NCI-H1105 treated with DMSO at 0.1 percent for 48 hours (cell line): Measurements from ENCODE around the gene MTG1.
"Not testable (repeated sequence)": the region's sequence is repeated elsewhere in the genome, so short reads cannot be mapped to it uniquely, and the experiment has no call there.

Experiments
- DNase-seq: peaks from one replicate; lab custom pipeline; 2025; lab: John Stamatoyannopoulos, UW

MTG1 gene

DNA sequence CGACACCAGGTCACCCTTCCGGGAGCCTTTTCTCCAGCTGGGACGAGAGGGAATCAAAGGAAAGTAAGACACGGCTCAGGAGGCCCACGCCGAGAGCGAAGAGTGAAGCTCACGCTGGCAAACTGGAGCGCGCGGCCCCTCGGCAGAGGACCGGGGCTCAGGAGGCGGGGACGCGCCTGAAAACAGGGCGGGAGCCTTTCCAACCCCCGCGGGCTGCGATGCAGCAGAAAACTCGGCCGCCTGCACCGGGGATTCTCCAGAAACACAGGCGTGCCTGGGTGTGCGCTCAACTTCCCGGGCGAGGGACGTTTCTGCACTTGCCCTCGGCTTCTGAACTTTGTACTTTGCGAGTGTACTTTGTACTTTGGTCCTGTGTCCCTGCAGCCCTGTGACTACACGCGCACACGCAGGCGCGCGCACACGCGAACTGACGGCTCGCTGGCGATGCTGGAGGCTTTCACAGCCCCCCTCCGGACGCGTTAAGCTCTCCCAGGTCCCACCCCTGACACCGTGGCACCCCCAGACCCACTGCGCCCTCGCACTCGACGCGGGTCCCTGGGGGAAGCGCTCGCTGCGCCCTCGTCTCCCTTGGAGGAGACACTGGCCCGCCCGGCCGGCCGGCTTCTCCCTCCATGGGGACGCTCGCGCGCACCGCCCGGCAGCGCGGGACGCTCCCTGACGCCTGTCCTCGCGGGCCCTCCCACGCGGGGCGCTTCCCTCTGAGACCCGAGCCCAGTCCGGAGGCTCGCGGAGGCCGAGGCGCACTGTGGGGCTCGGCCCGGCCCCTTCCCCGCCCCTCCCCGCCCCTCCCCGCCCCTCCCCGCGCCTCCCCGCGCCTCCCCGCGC is 15.5 kb upstream of the MTG1 start:
- DNase-seq, result peak; percentile 11

- DNase-seq, result no peak
Measured at GRCh38 chr10:133379152-133379800, 14.7 kb upstream of the MTG1 start, which contains the start of gene PAOX. TSS of gene PAOX (plus strand) at chr10:133379262. CDS start at chr10:133379317, 55 bp downstream.

DNA sequence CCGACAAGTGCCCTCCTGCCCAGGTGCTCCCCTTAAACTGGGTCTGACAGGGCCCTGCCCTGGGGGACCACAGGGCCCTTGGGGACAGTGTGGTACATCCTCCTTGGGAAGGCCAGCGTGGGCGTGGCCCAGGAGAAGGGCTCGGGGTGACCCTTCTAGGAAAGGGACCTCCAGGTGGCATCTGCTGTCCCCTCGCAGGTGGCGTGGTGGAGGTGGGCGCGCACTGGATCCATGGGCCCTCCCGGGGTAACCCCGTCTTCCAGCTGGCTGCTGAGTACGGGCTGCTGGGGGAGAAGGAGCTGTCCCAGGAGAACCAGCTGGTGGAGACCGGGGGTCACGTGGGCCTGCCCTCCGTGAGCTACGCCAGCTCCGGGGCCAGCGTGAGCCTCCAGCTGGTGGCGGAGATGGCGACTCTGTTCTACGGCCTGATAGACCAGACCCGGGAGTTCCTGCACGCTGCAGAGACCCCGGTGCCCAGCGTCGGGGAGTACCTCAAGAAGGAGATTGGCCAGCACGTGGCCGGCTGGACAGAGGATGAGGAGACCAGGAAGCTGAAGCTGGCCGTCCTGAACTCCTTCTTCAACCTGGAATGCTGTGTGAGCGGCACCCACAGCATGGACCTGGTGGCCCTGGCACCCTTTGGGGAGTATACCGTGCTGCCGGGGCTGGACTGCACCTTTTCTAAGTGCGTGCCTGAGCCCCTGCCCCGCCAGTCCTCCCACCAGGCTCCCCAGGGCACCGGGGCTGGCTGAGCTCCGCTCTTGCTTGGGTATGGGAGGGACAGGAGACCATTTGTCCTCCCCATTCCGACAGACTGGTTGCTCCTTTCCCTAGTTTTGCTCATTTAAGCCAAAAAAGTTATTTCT is 13.9 kb upstream of the MTG1 start:
- no peak for DNase-seq

DNA sequence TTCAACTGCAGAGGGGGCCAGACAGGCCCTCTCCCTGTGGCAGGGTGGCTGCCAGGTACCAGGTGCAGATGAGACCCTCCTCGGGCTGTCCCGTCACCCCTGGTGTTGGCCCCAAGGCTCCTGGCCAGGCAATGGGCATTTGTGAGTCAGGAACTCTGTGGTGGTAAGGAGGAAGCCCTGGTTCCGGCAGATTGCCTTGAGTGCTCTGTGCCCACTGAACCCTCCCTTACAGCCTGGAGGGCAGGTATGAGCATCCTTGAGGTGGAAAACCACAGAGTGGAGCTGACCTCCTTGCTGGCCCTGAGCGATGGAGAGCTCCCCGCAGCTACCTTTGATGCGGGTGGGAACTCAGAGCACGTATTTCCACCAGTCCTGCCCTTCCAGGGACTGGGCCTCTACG is 12.9 kb upstream of the MTG1 start:
- no peak for DNase-seq

DNA sequence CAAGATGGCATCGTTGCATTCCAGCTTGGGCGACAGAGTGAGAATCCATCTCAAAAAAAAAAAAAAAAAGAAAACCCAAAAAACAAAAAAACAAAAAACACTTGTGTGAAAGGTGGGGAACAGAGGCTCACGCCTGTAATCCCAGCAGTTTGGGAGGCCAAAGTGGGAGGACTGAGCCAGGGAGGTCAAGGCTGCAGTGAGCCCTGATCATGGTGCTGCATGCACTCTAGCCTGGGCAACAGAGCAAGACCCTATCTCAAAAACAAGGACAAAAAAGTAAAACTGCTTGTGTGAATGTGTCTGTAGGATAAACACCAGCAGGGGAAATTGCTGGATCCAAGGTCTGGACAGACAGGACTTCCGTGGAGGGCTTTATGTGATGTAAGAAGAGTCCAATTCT is 10.4 kb upstream of the MTG1 start:
- no peak for DNase-seq

GRCh38 chr10:133384071-133384470 is 9.9 kb upstream of the MTG1 start:
- DNase-seq, result no peak

- DNase-seq, result no peak
Measured at GRCh38 chr10:133385214-133385613, 8.7 kb upstream of the MTG1 start.

DNA sequence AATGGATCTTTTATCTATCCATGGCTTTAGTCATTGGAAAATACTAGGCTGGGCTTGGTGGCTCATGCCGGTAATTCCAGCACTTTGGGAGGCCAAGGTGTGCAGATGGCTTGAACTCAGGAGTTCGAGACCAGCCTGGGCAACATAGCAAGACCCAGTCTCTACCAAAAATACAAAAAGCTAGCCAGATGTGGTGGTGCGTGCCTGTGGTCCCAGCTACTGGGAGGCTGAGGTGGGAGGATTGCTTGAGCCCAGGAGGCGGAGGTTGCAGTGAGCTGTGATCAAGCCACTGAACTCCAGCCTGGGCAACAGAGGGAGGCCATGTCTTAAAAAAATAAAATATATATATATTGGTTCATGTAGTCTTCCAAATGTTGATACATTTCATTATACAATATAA is 7.0 kb upstream of the MTG1 start:
- not testable (repeated sequence) for DNase-seq

GRCh38 chr10:133388236-133388972 is 5.6 kb upstream of the MTG1 start:
- no peak for DNase-seq

GRCh38 chr10:133388973-133389818 is 4.8 kb upstream of the MTG1 start:
- no peak for DNase-seq

- DNase-seq, result no peak
Measured at GRCh38 chr10:133390597-133391248, 3.2 kb upstream of the MTG1 start.

DNA sequence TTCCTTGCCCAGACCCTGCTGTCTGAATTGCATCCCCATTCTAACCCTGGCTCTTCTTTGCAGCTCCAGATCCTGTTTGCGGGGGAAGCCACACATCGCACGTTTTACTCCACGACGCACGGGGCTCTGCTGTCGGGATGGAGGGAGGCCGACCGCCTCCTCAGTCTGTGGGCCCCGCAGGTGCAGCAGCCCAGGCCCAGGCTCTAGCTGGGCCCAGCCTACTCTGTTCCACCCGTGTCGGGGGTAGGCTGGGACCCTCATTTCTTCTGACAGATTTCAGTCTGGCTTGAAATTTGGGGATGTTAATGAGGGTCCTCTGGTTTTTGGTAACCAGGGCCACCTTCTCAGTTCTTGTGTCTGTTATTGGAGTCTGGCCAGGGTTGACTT is 2.7 kb upstream of the MTG1 start:
- DNase-seq, result no peak

DNA sequence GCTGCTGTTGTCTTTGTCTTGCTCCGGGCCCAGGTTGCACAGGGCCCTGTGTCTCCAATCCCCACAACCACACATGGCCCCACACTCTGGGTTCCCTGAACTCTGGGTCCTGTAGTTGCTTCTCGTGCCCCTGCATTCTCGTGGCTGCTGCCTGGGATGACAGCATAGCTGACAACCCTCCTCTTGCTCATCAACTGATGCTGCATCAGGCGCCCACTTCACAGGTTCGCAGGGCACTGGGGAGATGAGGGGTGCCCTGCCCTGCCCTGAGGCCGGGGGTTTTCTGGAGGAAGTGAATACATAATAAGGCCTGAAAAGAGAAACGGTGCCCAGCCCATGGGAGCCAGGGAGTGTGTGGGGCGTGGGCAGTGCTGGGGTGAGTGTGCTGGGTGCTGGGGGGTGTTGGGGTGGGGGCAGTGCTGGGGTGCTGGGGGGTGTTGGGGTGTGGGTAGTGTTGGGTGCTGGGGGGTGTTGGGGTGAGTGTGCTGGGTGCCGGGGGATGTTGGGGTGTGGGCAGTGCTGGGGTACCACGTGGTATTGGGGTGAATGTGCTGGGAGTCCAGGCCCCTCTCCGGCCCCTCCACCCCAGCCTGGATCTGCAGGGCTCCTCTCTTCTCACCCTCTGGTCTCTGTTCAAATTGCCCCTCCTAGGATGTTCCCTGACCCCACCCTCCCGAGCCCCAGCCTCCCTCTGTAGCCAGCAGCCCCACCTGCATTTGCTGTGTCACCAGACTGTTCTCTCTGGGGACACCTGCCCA is 2.0 kb upstream of the MTG1 start:
- DNase-seq, result no peak

GRCh38 chr10:133393401-133394063 is 425 bp upstream of the MTG1 start:
- no peak for DNase-seq

DNA sequence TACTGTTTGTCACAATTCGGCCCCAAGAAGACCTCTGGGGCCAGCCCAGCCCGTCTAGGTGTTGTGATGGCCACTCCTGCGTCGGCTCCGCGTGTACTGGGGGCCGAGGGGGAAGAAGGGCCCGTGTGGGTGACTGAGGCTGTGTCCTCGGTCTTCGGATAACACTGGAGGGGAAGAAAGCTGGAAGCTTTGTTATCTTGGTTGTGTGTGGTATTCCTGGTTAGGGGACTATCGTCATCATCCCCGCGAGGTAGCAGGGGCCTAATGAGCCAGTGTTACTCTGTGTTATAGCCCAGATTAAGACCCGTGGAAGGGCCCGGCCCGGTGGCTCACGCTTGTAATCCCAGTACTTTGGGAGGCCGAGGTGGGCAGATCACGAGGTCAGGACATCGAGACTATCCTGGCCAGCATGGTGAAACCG is 854 bp downstream of the MTG1 start:
- no peak for DNase-seq

- no peak for DNase-seq
Measured at GRCh38 chr10:133396035-133396624, 2.2 kb downstream of the MTG1 start.

DNA sequence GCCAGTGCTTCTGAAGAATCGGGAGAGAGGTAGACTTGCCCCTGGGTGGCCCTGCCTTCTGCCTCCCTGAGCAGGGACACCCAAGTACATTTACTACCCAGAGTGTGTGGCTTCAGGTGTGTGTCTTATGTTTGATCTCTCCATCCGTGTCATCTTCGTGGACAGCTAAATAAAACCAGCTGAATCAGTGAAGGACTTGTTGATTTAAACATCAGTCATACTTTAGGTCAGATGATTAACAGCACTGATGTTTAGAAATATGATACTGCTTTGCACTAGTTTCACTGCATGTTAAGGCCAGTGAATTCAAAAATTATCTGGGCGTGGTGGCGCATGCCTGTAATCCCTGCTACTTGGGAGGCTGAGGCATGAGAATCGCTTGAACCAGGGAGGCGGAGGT is 4.0 kb downstream of the MTG1 start:
- DNase-seq, result no peak

- no peak for DNase-seq
Measured at GRCh38 chr10:133399123-133399601, 5.2 kb downstream of the MTG1 start.
